K562 (cell line): ENCODE data around the gene PTPN5. TPM values are rescaled to one million over a fixed set of nuclear protein-coding genes. Genes with fewer than 3 reads are reported as not detected.

ENCODE experiments used
- ATAC-seq: fragments of 200-7000 bp; cut with Tn5 transposase; 3 replicates; pipeline ENCODE4 v1.9.1; 2020; ENCODE audit warnings: moderate library complexity
- BruUV-seq: library from RNA; stranded (reverse); fragments of 400-500 nt; replicated peaks from 2 replicates; lab custom pipeline; 2021; lab: Mats Ljungman, UMichigan
- CTCF ChIA-PET: fragments of 300-600 bp; formaldehyde crosslinking; extraction: SDS; loops from one replicate; lab custom pipeline; 2021; ENCODE audit warnings: low intra/inter-chr PET ratio; lab: Yijun Ruan, JAX
- POLR2A ChIA-PET: fragments of 300-600, 350-650 bp; sonication (Branson Sonifier 250); formaldehyde crosslinking; extraction: SDS; loops from one replicate; lab custom pipeline; 2021; ENCODE audit warnings: antibody characterized with exemption, inconsistent platforms; lab: Yijun Ruan, JAX
- DNase-seq, 4 experiments: peaks; one replicate each; pipeline versions ENCODE4 v3.0.0 to v3.0.0-alpha.2; 2011 to 2018; ENCODE audit warnings: low spot score in 3 of 4, mixed read lengths in 3 of 4; ENCODE audit errors: extremely low read depth in 1 of 4
- FAIRE-seq: peaks from 2 replicates; lab custom pipeline; 2011; peaks lifted over from hg19 to GRCh38; lab: Jason Lieb, UNC
- H2AFZ ChIP-seq: 2 replicates; pipeline ENCODE4 v1.6.0; 2011; ENCODE audit warnings: low read depth, low read length, control low read depth, inconsistent platforms
- H3K27ac ChIP-seq: fragments of 200-600 bp; 3 replicates; pipeline ENCODE4 v1.8.0; 2011; ENCODE audit warnings: low read depth, mild to moderate bottlenecking, control low read depth, inconsistent platforms, low read length, moderate library complexity, mixed read lengths; ENCODE audit errors: extremely low read depth
- H3K27me3 ChIP-seq, 2 experiments: fragments of 300-600 bp in 1 of 2; 2 replicates in 1 of 2; 3 replicates in 1 of 2; pipeline versions ENCODE4 v1.6.0 to v1.8.0; 2011; ENCODE audit warnings: inconsistent platforms in 2 of 2, low read length in 2 of 2, mild to moderate bottlenecking in 1 of 2, mixed read lengths in 1 of 2, moderate library complexity in 1 of 2; ENCODE audit not compliant: control insufficient read depth in 2 of 2, insufficient read depth in 2 of 2
- H3K36me3 ChIP-seq: fragments of 300-600 bp; 3 replicates; pipeline ENCODE4 v1.8.0; 2011; ENCODE audit warnings: mild to moderate bottlenecking, low read length, inconsistent platforms; ENCODE audit not compliant: control insufficient read depth, insufficient read depth
- H3K4me1 ChIP-seq, 2 experiments: fragments of 200-600 bp in 1 of 2; replicated peaks in 1 of 2; 2 replicates in 1 of 2; 3 replicates in 1 of 2; pipeline versions ENCODE4 v1.5.1 to v1.8.0; 2011; ENCODE audit warnings: inconsistent platforms in 2 of 2, low read length in 2 of 2, mild to moderate bottlenecking in 1 of 2, mixed read lengths in 1 of 2, moderate library complexity in 1 of 2; ENCODE audit not compliant: control insufficient read depth in 2 of 2, insufficient read depth in 2 of 2
- H3K4me2 ChIP-seq: 2 replicates; pipeline ENCODE4 v1.6.1; 2011; ENCODE audit warnings: low read length, control low read depth, inconsistent platforms, mixed read lengths; ENCODE audit not compliant: insufficient read depth
- H3K4me3 ChIP-seq: fragments of 200-600 bp; sonication (generic), shearing (Covaris generic); 2 replicates; pipeline ENCODE4 v1.5.1; 2016; ENCODE audit warnings: control low read depth, inconsistent platforms
- H3K79me2 ChIP-seq: fragments of 200-600 bp; 3 replicates; pipeline ENCODE4 v1.8.0; 2011; ENCODE audit warnings: low read length, inconsistent platforms; ENCODE audit not compliant: control insufficient read depth, insufficient read depth
- H3K9ac ChIP-seq, 2 experiments: 2 replicates each; pipeline versions ENCODE4 v1.6.0 to v1.6.1; 2011; ENCODE audit warnings: low read depth in 2 of 2, low read length in 2 of 2, control low read depth in 1 of 2, inconsistent platforms in 1 of 2, mild to moderate bottlenecking in 1 of 2, mixed read lengths in 1 of 2; ENCODE audit not compliant: insufficient read depth in 1 of 2
- H3K9me1 ChIP-seq: one replicate; pipeline ENCODE4 v1.6.0; 2011; ENCODE audit warnings: inconsistent platforms, mild to moderate bottlenecking, low read length, moderate library complexity; ENCODE audit not compliant: control insufficient read depth, insufficient read depth
- H3K9me3 ChIP-seq: replicated peaks from 2 replicates; pipeline ENCODE4 v1.5.1; 2011; ENCODE audit warnings: low read depth, low read length, inconsistent platforms; ENCODE audit not compliant: control insufficient read depth, insufficient read depth
- H4K20me1 ChIP-seq: replicated peaks from 2 replicates; pipeline ENCODE4 v1.6.1; 2011; ENCODE audit warnings: low read length, inconsistent platforms, mixed read lengths; ENCODE audit not compliant: control insufficient read depth, insufficient read depth
- CREBBP ChIP-seq: IDR thresholded peaks from one replicate; pipeline ENCODE4 v1.6.1; 2012; ENCODE audit warnings: low read depth, mild to moderate bottlenecking, control low read depth, inconsistent platforms, low read length
- GTF2A2 ChIP-seq: IDR thresholded peaks from 2 replicates; pipeline ENCODE4 v1.6.1; 2016; ENCODE audit warnings: mild to moderate bottlenecking, missing genetic modification characterization, missing compliant biosample characterization
- HBP1 ChIP-seq: fragments of 450-650 bp; formaldehyde crosslinking; IDR thresholded peaks from 2 replicates; pipeline ENCODE4 v1.4.0; 2022; ENCODE audit warnings: missing genetic modification characterization
- KAT7 ChIP-seq: sonication (generic); formaldehyde crosslinking; IDR thresholded peaks from 2 replicates; pipeline ENCODE4 v1.8.0; 2022; ENCODE audit warnings: missing genetic modification reagents, mild to moderate bottlenecking, borderline replicate concordance
- MTF1 ChIP-seq: fragments of 250-450 bp; sonication (Bioruptor Pico); IDR thresholded peaks from 2 replicates; pipeline ENCODE4 v1.9.0; 2021; ENCODE audit warnings: moderate library complexity, mild to moderate bottlenecking, inconsistent platforms, borderline replicate concordance
- POLR2A ChIP-seq: fragments of 450-650 bp; conservative IDR thresholded peaks from 2 replicates; pipeline ENCODE4 v1.6.1; 2016
- POLR2B ChIP-seq: fragments of 450-650 bp; IDR thresholded peaks from 2 replicates; pipeline ENCODE4 v1.6.1; 2018; ENCODE audit warnings: low read depth; ENCODE audit not compliant: partially characterized antibody
- ZNF347 ChIP-seq: fragments of 450-650 bp; formaldehyde crosslinking; IDR thresholded peaks from 2 replicates; pipeline ENCODE4 v1.4.0; 2020; ENCODE audit warnings: low read depth, mild to moderate bottlenecking, moderate library complexity
- ZNF592 ChIP-seq: fragments of 450-650 bp; IDR thresholded peaks from 2 replicates; pipeline ENCODE4 v1.6.1; 2017; ENCODE audit warnings: antibody characterized with exemption, mild to moderate bottlenecking
- WGBS: fragments of 100-300 bp; shearing (Covaris generic); methylation state at CpG from one replicate; pipeline ENCODE4 v1.1.6; 2016; ENCODE audit warnings: low coverage, mixed read lengths; ENCODE audit not compliant: insufficient coverage; ENCODE audit errors: missing lambda C conversion rate; 5-methylcytosine and 5-hydroxymethylcytosine counted together
- in situ Hi-C: fragments of 300-500 bp; cut with MboI; formaldehyde crosslinking; loops from 4 replicates; pipeline ENCODE4 v1.15.0; 2018; ENCODE audit warnings: inconsistent platforms, mixed read lengths
- intact Hi-C: fragments of 100-400 bp; cut with micrococcal nuclease; formaldehyde crosslinking; loops from 2 replicates; pipeline ENCODE4 v1.14.2; 2022
- polyA plus RNA-seq, 8 experiments: library from polyadenylated mRNA; depleted of rRNA in 4 of 8; stranded (reverse) in 5 of 8; unstranded in 3 of 8; fragments of >200 nt; fragmentation: Nextera tagmentation in 2 of 8; fragmentation: Illumina TruSeq in 1 of 8; extraction: Ambion mirVana in 2 of 8; extraction: Trizol in 1 of 8; gene quantifications; 2 replicates each; pipeline versions ENCODE4 v1.2.1 to v1.2.3, GENCODE V29; 2011 to 2014; ENCODE audit warnings: inconsistent platforms in 1 of 8, missing spikeins in 1 of 8
- total RNA-seq, 7 experiments: library from RNA; depleted of rRNA in 6 of 7; stranded (reverse); fragments of >200 nt in 6 of 7; fragmentation: Illumina TruSeq in 2 of 7; extraction: Trizol in 2 of 7; gene quantifications; 2 replicates each; pipeline versions ENCODE4 v1.2.1 to v1.2.3, GENCODE V29; 2011 to 2021; ENCODE audit warnings: low replicate concordance in 1 of 7
- TF ChIP-seq, protein P1 (sequence below): fragments of 450-650 bp; formaldehyde crosslinking; IDR thresholded peaks from 2 replicates; pipeline ENCODE4 v1.4.0; 2022; ENCODE audit warnings: missing genetic modification characterization
- TF ChIP-seq, protein P2 (sequence below): fragments of 150-350 bp; conservative IDR thresholded peaks from 2 replicates; pipeline ENCODE4 v1.6.1; 2014; ENCODE audit warnings: low read length

Gene PTPN5
- total and polyA plus RNA-seq, 9 of the 15 experiments (the other 6 are each of a cell fraction or from before 2014, with no cell fraction given): not detected

- WGBS: 1% methylated on average over 5 of the region's 5 CpGs
- Histone ChIP-seq H3K4me2 (no peak overlapping the region), H3K9ac (no peak overlapping the region), H3K79me2 (no peaks in the 10 kb centered on the region), H4K20me1 (peaks cover 4% of the 10 kb centered on the region; the same call in 1 of the 2 replicates), H3K4me3 (no peak overlapping the region), H3K9me3 (no peaks in the 10 kb centered on the region), H3K27ac (no peak overlapping the region), H3K27me3 (peaks cover 6 to 55% of the 10 kb centered on the region in 2 experiments), H2AFZ (no peak overlapping the region), H3K9me1 (peaks cover 3% of the 10 kb centered on the region), H3K36me3 (no peaks in the 10 kb centered on the region), H3K4me1 (peaks cover 2 to 14% of the 10 kb centered on the region in 2 experiments; a peak in 3 of 5 replicates)
- FAIRE-seq (peak; percentile 57), DNase-seq (no peak), ATAC-seq (no peak)
- intact Hi-C loops (no loop called here), in situ Hi-C loops (no loop called here)
- ChIA-PET CTCF (no interaction called here), POLR2A (no interaction called here)
- BruUV-seq: no TSS peak
- TF ChIP-seq ZNF592 (no peak), MTF1 (CRISPR knock-in tag) (no peak), POLR2A (no peak), POLR2B (no peak), HBP1 (CRISPR knock-in tag) (no peak), KAT7 (CRISPR knock-in tag) (no peak), ZNF347 (CRISPR knock-in tag) (no peak), CREBBP (no peak), GTF2A2 (tag) (no peak)
- TF ChIP-seq, protein P1, sequence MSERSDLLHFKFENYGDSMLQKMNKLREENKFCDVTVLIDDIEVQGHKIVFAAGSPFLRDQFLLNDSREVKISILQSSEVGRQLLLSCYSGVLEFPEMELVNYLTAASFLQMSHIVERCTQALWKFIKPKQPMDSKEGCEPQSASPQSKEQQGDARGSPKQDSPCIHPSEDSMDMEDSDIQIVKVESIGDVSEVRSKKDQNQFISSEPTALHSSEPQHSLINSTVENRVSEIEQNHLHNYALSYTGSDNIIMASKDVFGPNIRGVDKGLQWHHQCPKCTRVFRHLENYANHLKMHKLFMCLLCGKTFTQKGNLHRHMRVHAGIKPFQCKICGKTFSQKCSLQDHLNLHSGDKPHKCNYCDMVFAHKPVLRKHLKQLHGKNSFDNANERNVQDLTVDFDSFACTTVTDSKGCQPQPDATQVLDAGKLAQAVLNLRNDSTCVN: no peak
- TF ChIP-seq, protein P2, sequence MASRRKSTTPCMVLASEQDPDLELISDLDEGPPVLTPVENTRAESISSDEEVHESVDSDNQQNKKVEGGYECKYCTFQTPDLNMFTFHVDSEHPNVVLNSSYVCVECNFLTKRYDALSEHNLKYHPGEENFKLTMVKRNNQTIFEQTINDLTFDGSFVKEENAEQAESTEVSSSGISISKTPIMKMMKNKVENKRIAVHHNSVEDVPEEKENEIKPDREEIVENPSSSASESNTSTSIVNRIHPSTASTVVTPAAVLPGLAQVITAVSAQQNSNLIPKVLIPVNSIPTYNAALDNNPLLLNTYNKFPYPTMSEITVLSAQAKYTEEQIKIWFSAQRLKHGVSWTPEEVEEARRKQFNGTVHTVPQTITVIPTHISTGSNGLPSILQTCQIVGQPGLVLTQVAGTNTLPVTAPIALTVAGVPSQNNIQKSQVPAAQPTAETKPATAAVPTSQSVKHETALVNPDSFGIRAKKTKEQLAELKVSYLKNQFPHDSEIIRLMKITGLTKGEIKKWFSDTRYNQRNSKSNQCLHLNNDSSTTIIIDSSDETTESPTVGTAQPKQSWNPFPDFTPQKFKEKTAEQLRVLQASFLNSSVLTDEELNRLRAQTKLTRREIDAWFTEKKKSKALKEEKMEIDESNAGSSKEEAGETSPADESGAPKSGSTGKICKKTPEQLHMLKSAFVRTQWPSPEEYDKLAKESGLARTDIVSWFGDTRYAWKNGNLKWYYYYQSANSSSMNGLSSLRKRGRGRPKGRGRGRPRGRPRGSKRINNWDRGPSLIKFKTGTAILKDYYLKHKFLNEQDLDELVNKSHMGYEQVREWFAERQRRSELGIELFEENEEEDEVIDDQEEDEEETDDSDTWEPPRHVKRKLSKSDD: no peak
These were observed 71.3 kb downstream of the PTPN5 start for GRCh38 chr11:18720091-18720807.
